Stimulated activated CD8-positive, alpha-beta memory T cell treated with anti-CD3 and anti-CD28 coated beads, Interleukin-12 subunit alpha, Interleukin-12 subunit beta, amount 100 ng/mL, for 1 hour (primary cell): ENCODE measurements around the gene WNT9A.

Experiments
- DNase-seq: peaks from one replicate; pipeline ENCODE4 v3.0.0-alpha.2; 2020; ENCODE audit warnings: low read depth

The WNT9A gene

DNA sequence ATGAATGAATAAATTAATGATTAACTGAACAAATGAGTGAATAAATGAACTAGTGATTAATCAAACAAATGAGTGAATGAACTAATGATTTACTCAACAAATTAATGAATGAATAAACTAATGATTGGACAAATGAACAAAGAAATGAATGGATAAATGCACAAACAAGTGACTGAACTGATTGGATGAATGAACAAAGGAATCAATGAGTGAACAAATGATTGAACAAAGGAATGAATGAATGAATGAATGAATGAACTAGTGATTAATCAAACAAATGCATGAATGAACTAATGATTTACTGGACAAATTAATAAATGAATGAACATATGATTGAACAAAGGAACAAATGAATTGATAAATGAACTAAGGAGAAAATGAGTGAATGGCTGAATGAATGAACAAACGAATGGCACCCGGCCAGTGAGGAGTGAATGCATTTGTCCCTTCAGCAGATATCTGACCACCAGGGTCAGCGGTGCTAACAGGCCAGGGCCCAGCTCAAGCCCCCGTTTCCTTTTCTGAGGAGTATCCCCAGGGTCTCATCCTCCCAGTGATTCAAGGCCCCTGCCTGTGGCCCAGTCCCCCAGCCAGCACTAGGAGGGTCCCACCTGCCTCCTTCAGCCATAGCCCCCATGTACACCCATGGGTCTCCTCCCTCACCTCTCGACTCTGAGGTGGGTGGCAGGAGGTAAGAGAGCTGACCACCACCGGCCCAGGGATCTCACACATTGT, 49.9 kb downstream of the WNT9A start:
- DNase-seq = no peak

DNA sequence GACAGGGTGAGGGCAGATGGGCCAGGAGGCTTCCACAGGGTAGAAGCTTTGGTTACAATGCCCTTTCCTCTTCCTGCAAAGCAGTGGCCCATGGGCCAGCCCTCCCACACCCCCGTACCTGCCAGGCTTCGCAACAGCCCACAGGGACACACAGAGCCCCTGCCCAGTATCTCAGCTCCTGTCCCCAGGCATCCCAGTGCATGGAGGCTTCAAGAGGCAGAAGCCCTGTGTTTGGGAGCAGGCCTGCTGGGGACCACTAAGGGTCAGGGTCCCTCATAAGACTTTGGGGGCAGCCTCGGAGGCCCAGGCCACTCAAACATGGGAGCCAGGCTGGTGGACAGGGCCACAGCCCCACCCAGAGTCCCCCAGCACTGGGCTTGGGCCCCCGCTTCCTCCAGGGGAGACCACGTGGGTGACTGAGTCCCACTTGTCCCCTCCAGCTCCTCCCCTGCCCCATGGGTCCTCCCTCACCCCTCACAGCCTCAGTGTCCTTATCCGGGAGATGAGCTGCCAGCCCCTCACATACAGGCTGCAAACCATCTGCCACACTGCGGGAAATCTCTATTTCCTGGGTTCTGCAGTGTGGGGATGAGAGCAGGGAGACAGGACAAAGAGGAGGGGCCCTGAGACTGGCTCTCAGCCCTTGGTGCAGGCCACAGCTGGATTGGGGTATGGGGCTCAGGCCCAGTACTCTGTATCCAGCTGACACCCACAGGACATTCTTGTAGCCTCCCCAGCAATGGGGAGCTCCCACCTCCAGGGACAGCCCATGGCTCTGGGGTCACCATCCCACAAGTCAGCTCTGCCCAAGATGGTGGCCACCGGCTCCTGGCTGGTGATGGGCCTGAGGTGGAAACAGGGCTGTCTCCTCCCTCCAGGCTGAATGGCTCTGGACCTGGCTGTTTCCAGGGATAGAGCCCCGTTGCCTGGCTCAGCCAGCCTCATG, 50.7 kb downstream of the WNT9A start:
- DNase-seq = no peak

DNA sequence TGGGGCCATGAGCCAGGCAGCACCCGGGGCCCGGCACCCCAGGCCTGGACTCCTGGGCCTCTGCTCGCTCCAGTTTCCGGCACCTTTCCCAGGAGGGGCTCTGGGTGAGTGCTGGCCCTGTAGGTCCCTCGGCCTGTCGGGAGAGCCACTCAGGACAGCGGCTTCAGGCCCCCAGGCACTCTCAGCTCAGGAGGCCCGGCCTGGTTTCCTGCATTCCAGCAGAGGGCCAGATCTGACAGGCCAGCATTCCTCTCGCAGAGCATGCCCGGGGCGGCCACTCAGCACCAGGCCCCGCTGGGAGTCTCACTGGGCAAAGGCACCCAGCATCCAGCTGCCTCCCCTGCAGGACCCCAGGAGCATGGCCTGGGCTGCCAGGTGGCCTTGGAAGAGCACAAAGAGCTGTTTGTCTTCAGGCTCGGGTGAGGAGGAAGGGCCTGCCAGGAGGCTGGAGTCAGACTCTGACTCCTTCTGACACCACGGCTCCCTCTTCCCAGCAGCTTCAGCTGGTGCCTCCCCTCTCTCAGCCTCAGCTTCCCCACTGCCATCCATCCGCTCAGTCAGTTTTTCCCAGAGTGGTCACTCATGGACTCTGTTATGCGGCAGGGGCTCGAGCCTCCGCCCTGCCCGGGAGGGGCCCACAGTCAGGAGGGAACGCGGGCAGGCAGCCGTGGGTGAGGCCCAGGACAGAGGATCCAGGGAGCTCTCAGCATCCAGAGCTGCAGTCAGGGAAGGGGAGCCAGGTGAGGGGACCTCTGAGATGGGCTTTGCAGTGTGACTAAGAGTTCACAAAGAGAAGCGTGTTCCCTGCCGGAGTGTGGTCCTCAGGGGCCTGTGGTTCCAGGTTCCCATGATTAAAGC, 51.7 kb downstream of the WNT9A start:
- no peak for DNase-seq

DNA sequence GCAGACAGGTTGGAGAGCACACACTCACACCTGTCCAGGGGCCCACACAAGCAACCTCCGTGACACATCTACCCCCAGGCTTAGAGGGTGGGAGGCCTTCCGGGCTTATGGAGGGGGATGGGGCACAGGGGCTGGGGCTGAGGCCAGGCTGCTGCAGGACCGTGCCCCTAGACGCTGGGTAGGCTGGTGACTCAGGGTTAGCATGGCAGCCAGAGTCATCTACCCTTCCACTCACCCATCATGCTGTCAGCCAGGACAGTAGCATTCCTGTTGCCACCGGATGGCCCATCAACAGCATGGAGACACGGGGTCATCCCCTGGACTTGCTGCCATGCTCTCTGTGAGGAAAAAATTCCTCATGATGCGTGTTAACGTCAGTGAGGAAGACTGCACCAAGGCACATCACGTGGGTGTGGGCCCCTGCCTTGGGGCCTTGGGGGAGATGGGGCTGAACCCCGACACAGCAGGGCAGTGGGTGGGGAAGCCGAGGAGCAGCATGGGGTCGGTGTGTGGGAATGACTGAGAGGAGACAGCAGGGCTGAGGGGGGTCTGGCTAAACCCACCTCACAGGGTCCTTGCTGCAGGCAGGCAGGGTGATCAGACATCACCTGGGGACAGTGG, 52.8 kb downstream of the WNT9A start:
- no peak for DNase-seq

DNA sequence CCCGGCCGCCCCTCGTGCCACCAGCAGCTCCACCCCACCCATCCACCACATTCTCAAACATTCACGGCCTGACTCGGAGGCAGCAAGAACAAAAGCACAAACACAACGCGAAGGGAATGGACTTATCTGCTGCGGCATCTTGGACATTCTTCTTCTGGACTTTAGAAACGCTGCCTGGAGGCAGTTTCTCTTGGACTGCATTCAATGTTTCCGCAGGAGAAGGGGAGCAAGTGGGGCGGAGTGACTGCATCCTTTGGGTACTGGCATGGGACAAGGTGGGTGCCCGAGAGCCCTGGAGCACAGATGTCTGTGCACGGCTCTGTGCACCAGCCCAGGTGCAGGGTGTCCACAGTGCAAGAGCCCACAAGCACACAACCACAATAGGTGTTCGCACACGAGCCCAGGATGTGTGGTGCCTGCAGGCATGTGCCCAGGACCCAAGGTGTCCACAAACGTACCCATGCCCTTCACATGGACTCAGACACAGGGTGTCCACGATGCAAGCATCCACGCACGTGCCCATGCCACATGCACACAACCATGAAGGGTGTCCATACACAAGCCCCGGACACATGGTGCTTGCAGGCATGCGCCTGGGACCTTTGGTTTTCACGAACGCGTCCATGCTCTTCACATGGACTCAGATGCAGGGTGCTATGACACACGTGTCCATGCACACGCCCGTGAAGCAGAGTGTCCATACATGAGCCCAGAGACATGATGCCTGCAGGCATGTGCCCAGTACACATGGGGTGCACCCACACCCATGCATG, 53.6 kb downstream of the WNT9A start:
- no peak for DNase-seq

DNA sequence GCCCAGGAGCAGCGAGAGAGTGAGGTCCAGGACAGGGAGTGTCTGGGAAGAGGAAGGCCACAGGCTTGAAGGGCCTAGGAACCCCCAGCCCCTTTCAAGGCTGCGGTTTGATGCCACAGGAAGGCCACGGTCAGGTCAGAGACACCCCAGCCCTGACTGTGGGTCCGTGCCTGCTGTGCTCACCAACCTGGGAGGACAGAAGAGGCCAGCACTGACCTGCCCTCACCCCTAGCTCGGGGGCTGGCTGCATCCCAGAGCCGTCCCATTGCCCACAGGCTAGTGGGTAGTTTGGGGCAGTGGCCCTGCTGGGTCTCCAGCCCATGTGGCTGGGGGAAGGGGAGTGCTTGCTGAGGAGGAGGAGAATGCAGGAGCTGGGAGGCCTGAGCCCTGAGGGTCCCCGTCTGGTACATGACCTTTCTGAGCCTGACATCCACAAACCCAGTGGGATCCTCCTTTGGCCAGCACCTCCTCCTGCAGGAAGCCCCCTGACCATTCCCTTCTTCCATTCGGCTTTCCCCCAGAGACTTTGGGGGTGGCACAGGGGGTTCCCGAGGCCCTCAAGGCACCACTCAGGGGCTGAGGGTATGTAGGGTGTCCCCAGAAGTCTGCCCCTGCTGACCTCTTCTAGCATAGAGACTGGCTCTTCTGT, 54.3 kb downstream of the WNT9A start:
- DNase-seq = no peak

DNA sequence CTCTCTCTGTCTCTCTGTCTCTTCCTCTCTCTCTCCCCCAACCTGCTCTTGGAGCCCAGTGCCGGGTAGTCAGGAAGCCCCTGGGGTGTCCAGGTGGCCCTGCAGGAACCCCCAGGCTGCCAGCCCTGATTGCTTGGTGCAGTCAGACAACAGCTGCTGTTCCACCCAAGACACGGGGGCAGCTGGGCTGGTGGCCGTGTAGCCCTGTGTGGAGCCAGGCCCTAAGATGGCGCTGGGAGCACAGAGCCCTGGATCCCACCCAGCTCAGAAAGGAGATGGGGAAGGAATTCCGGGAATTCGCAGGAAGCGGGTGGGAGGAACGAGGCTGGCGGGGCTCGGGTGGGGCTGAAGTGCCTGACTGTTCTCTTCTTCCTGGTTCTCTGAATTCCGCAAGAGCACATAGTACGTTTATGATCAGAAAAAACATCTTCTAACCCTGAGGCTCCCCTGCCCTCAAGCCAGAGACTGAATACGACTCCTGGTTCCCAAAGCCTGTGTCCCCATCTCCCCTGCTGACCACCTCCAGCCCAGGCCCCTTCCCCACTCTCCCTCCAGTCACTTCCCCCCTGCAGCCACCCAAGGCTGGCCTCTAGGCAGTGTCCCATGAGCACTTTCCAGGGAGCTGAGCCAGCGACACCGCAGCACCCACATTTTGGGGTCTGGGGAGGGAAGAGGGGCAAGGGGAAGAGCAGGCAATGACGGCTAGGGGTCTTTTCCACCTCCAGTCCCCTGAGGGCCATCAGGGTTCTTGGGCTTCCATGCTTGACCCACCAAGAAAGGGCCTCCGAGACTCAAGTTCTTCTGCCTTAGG, 55.0 kb downstream of the WNT9A start:
- no peak for DNase-seq

DNA sequence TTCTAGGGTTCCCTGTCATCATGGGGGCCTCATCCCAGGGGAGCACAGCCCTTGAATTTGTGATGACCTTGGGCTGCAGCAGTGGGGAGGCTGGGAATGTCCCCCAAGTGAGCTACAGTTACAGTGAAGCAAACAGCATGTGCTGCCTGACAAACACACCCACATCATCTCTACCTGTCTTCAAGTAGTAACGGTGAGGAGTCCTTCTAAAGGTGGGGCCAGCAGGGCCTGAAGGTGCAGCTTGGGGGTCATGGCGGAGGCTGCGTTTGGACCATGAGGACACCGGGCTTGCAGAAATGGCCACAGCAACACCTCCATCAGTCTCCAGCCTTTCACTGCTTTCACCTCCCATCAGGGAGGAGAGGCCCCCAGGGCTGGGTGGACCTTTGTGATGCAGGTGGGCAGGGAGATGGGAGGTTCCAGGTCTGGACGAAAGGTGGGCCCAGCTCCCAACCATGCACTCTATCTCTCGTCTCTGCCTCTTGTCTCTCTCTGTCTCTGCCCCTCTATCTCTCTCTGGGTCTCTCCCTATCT, 55.7 kb downstream of the WNT9A start:
- no peak for DNase-seq

DNA sequence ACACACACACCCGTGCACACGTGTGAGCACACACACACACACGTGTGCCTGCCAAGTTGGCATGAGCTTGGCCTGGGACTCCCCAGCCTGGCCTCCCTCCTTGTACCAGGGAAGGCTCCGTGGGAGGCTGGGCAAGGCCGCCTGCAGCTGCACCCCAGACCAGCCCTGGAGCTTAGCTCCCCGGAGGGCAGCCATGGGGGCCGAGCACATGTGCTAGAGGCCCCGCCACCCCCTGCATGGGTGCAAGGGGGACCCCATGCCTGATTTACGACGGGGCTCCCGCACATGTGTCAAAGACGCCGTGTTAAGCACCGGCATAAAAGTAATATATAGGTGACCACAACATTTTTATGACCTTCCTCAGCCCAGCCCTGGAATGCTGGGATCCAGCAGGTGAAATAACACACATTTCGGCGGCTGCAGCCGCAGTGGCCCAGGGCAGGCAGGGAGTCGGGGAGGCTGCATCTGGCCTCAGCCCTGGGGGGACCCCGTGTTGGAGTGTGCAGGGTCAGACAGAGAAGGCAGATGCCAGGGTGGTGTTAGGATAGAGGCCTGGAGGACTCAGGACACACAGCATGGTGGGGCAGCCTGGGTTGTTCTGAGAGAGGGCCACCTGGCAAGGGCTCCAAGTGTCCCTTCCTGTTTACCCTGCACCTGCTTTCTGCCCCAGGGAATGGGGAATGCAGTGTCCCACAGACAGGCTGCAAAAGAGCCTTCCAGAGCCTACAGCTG, 56.3 kb downstream of the WNT9A start:
- no peak for DNase-seq

DNA sequence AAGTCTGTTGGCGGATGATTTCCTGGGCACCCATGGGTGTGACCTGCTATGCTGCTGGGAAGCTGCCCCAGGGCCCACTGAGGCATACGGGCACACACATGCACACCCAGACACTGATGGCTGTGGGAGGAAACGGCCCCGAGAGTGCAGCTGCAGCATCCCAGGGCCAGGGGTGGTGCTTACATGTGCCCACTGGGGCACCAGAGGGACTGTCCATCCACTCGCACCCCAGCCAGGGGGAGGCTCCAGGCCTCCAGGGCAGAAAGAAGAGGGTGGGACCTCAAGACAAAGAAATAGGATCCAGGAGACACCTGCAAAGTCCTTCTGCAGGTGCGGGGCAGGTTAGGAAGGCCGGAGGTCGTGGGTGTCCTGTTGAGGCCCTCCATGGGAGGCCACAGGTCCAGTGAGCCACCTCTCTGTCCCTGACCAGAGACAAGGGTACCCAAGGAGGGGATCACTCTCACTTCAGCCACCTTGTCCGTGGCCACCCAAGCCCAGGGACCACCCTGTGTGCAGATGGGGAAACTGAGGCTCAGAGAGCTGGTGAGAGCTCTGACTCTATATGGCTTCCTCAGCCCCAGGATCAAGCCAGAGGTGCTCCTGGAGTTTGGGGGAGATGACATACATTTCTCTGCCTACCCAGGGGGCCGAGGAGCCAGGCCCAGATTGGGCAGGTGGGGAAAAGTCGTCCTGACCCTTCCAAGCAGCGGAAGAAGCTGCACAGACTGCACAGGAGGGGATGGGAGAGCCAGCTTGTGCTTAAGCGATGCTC, 57.1 kb downstream of the WNT9A start:
- no peak for DNase-seq

DNA sequence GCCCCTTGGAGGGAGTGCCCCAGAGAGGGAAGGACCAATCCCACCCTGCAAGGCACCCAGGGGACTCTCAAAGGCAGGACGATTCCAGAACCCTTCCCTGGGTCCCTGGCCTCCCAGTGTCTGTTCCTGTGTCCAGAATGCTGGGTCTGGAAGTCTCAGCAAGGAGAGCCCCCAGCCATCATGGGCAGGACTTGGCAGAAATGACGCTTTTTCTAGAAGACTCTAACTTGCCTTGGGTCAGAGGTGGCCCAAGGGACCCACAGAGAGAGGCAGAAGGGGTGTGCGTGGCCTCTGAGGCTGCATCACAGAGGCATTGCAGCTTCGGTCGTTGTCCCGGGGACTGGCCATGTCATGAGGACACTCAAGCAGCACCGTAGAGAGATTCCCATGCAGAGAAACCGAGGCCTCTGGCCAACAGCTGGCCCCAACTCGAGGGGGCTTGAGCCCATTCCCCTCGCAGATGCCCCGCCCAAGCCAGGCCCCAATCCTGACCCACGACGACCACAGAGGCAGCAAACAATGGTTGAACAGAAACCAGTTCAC, 57.8 kb downstream of the WNT9A start:
- no peak for DNase-seq

DNA sequence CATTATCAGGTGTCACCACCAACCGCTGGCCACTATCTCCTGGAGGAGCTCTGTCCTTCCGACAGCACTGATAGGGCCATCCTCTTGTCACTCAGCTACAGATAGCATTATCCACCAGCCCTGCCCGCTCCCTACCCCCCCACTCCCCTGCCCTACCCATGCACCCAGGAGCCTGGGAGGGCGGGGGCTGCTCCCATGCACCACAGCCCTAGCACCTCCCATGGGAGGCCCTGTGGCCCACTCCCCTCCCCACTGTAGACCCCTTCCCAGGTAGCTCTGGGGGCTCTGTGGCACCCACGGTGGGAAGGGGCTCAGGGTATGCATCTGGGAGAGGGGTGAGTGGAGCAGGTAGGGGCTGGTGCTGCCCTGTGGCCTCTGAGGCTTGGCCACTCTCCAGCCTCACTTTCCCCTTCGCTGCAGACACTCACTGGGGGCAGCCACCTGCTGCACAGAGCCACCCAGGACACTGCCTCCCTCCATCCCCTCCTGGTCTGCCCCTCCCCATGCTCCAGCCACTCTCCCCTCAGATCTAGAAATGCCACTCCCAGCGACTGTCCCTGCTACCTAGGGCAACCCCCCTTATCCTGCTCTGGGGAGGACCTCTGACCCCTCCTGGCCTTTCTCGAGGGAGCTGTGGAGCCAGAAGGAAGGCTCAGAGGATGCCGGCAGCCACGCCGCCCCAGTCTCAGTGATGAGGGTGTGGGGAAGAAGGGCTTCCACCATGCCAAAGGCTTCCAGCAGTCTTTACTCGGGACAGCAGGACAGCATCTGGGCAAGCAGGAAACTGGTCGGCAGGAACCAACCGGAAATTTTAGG, 58.5 kb downstream of the WNT9A start:
- no peak for DNase-seq

DNA sequence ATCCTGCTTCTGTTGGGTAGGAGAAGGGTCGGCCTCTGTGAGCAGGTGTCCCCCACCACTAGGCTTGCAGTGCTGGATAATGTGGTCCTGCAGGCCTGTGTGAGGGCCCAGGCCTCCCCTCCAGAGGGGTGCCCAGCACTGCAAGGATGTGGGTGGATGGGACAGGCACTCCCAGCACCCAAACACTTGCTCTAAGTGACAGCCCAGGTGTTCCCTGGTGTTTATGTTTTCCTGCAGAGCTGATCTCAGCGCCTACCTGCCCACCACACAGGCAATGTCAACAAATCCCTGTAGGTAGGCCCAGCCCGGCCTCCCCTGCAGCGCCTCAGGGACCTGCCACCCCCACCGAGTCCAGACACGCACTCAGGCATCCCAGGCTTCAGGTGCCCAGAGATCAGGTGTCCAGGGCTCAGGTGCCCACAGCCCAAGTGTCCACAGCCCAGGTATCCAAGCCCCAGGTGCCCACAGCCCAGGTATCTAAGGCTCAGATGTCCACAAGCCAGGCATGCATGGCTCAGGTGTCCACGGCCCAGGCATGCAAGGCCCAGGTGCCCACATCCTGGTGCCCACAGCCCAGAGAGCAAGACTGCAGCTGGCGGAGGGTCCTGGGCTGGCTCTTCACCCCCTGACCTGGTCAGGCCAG, 59.2 kb downstream of the WNT9A start:
- no peak for DNase-seq

DNA sequence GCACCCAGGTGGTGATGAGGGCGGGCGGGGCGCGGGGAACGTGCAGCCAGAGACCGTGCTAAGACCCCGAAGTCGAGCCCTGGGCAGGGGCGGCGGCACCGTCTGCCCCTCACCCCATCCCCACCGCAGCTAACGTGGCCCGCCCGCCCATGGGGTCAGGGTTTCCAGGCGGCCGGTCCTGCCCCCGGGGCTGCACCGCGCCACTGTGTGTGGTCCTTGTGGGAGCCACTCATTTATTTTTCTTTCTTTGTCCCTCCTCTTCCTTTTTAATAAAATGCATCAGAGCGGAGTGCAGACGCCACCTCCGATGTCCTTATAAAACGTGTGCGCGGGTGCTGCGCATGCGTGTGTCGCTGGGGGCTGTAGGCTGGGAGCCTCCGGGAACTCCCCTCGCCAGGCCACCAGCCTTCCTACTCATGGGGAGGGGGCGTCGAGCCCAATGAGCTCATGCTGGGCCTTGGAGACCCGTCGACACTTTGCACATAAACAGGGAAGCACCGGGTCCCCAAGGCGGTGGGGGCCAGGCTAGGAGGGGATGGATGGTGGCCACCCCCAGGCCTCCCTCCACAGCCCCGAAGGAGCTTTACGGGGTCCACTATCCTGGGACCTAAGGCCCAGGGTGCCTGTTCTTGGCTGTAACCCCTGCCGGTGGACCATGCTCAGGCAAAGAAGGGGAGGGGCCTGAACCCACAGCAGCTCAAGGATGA, 59.9 kb downstream of the WNT9A start:
- no peak for DNase-seq

DNA sequence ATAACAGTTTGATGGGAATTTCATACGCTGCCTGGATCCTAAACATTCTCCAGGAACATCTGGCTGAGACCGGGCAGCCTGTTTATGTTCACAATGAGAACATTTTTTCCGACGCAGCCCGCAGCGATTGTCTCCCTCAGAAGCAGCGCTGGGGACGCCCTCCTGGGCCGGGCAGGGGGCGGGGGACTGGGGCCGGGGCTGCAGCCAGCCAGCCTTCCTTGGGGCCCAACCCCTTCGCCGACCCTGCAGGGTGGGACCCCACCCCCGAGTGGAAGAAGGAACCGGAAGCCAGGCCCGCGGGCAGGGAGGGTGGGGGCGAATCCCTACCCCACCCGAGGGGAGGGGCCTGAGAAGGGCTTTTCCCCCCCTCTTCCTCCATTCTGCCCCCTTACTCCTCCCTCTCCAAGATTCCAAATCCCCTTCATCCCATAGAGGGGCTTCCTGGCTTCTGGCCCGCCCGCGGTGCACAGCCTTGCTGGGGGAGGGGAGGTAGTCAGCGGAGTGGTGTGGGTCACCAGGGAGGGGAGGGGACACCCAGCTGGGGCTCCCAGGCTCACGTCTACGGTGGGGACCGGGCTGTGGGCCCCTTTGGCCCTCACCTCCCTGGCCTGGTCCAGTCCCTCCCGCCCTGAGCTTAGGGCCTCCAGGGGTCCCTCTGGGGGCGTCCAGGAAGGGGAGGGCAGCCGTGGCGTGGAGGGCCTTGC, 60.6 kb downstream of the WNT9A start:
- no peak for DNase-seq
